DND-41 (cell line): Measurements from ENCODE around the gene PDE4B.

ENCODE experiments used
- EZH2 ChIP-seq: IDR thresholded peaks from 3 replicates; pipeline ENCODE4 v1.6.1; 2012; ENCODE audit warnings: borderline replicate concordance, low read depth, mild to moderate bottlenecking, moderate library complexity, low read length, inconsistent platforms; ENCODE audit not compliant: severe bottlenecking
- TF ChIP-seq, protein P1 (sequence below): IDR thresholded peaks from 2 replicates; pipeline ENCODE4 v1.5.1; 2012; ENCODE audit warnings: borderline replicate concordance, low read length, moderate library complexity, mild to moderate bottlenecking; ENCODE audit not compliant: poor library complexity, severe bottlenecking; ENCODE audit errors: extremely low read depth

DNA sequence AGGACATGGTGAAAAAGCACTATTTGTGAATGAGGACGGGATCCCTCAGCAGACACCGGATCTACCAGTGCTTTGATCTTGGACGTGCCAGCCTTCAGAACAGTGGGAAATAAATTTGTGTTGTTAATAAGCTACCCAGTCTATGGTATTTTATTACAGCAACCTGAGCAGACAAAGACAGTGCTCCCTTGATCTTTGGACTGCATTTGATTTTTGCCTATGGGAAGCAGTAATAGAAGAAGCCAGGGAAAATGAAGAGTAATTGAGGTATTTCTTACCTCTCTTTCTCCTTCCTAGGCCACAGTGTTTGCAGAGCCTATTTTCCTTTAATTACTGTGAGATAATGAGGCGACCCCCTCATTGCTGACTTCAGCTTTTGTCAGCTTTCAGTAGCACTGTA is 87.9 kb downstream of the PDE4B start:
- TF ChIP-seq EZH2, result no peak
- TF ChIP-seq, protein P1, sequence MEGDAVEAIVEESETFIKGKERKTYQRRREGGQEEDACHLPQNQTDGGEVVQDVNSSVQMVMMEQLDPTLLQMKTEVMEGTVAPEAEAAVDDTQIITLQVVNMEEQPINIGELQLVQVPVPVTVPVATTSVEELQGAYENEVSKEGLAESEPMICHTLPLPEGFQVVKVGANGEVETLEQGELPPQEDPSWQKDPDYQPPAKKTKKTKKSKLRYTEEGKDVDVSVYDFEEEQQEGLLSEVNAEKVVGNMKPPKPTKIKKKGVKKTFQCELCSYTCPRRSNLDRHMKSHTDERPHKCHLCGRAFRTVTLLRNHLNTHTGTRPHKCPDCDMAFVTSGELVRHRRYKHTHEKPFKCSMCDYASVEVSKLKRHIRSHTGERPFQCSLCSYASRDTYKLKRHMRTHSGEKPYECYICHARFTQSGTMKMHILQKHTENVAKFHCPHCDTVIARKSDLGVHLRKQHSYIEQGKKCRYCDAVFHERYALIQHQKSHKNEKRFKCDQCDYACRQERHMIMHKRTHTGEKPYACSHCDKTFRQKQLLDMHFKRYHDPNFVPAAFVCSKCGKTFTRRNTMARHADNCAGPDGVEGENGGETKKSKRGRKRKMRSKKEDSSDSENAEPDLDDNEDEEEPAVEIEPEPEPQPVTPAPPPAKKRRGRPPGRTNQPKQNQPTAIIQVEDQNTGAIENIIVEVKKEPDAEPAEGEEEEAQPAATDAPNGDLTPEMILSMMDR, result no peak
